GM19468 (cell line): Measurements from ENCODE around the gene KRTAP10-4.
"Not testable (repeated sequence)": the region's sequence is repeated elsewhere in the genome, so short reads cannot be mapped to it uniquely, and the experiment has no call there.

Source experiments
- ATAC-seq: cut with Tn5 transposase; IDR thresholded peaks from one replicate; pipeline ENCODE4 v1.9.1; 2021; ENCODE audit warnings: mild to moderate bottlenecking, moderate library complexity, moderate number of reproducible peaks; ENCODE audit not compliant: unreplicated experiment; ENCODE audit errors: extremely low read depth

The KRTAP10-4 gene

GRCh38 chr21:44533891-44534627, 39.5 kb upstream of the KRTAP10-4 start:
- no peak for ATAC-seq

GRCh38 chr21:44534688-44535087, 38.8 kb upstream of the KRTAP10-4 start:
- no peak for ATAC-seq

DNA sequence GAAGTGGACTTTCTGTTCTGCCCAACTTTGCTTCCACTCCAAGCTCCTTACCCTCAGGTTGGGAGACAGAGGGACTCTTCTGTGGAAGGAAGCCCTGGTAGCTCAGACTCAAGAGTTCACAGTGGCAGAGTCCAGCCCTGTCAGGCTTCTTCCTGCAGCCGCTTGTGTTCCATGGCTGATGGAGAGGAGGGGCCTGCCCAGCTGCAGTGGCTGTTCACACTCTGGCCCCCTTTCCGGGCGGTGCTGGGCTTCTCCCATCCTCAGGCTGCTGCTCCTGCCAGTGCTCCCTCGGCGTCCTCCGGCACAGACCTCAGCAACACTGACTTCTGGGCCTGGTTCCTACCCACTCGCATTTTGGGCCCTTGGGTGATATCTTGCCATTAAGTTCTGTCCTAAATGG, 37.6 kb upstream of the KRTAP10-4 start:
- no peak for ATAC-seq

DNA sequence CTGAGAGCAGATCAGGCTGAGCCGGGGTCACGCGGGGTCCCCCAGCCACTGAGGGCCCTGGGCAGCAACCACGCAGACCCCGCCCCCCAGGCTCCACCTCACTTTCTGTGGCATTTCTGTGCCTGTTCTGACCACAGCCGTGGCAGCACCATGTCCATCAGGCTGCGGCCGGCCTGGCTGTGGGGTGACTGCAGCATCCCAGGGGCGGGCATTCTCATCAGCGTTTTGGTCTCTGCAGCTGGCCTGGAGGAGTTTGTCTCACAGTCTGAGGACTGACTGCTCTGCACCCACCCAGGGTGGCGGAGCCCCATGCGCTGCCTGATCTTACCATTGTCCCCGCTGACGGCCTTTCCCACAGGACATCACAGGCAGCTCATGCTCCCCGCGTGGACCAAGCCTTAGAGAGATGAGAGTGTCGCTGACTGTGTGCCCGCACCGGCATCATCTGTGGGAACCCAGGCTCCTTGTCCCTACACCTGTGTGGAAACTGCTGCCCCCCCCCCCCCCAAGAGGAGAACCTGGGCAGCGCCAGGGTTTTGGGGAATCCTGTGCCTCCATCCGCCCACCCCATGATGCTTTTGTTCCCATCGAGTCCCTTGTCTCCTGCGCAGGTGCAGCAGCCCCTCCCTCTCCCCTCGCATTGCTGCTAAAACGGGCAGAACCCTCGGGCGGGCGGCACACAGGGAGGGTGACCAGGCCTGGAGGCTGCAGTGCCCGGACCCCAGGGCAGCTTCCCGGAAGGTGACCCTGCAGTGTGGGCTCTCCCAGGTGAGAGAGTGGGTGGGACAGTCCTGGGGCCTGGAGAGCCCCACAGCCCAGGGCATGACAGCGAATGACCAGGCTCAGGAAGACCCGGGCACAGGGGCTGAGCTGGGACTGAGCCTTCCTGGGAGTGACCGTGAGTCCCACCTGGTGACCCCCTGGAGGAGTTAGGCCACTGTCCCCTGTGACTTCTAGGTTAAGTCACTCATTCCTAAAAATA, 35.3 kb upstream of the KRTAP10-4 start:
- ATAC-seq = no peak

DNA sequence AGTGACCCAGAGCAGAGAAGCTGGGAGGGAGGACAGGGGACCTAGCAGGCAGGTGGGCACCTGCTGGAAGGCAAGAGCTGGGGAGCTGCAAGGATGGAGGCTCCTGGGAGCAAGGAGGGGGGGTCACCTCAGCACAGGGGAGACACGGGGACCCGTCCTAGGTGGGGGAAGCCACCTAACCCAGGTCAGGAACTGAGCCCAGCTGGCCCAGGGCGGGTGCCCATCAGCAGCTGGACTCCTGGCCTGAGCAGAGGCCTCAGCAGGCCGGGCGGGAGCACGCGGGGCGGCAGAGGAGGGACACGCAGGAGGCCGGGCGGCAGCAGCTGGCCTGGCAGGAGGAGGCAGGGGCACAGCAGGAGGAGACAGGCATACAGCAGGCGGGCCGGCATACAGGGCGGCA, 34.5 kb upstream of the KRTAP10-4 start:
- no peak for ATAC-seq

DNA sequence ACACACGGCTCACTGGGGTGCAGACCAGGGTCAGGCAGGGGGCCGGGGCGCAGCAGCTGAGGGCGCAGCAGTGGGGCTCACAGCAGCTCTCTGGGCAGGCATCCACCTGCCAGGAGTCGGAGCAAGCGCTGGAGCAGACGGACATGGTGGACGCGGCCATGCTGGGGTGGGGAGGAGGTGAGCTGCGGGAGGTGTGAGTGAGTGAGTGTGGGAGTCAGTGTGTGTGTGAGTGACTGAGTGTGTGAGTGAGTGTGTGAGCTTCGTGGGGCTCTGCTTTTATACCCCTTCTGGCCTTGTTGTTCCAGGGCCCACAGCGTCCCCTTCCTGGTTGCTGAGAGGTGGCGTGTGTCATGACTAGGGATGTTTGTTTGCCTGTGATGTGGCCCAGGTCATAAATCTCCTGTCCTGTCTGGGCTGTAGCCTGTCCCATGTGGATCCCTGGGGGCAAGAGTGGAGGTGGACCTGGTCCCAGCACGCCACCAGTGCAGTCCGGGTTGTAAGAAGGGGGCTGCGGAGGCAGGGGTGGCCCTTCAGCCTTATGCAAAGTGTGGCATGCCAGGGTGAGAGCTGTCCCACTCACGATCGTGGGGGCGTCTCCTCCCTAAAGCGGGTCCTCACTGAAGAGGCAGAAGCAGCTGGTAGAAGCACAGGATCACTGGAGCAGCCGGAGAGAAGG, 33.4 kb upstream of the KRTAP10-4 start, which contains the start of gene KRTAP10-1:
TSS of gene KRTAP10-1 (minus strand) at position 205 of the 676 bp plus-strand sequence. CDS start at position 160, 45 bp downstream.
- ATAC-seq = no peak

DNA sequence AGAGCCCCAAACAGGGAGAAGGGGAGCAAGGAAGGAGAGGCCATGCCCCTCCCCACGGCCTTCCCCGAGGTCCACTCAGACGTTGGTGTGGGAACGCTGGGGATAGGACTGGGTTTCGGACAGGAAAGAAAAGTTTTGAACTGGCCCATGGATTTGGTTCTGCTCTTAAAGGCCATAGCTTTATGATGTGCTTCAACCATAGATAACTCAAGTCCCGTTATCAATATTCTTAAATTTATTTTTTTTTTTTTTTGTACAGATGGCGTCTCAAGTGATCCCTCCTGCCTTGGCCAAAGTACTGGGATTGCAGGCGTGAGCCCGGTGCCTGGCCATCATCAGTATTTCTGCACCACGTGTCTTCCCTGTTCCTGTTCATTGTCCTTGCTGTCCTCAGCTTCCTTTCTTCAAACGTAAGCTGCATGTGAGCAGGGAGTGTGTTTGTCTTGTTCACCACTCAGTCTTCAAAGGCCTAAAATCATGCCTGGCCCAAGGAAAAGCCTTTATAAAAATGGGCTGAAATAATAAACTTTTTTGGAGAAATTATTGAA, 32.7 kb upstream of the KRTAP10-4 start:
- ATAC-seq = no peak

GRCh38 chr21:44542716-44543115, 30.8 kb upstream of the KRTAP10-4 start:
- ATAC-seq = no peak

- no peak for ATAC-seq
Observed at GRCh38 chr21:44544566-44544965, 29.0 kb upstream of the KRTAP10-4 start.

GRCh38 chr21:44547656-44548331, 25.7 kb upstream of the KRTAP10-4 start:
- ATAC-seq = no peak

- ATAC-seq = no peak
Observed at GRCh38 chr21:44548381-44548780, 25.1 kb upstream of the KRTAP10-4 start.

GRCh38 chr21:44548922-44549321, 24.6 kb upstream of the KRTAP10-4 start:
- no peak for ATAC-seq

DNA sequence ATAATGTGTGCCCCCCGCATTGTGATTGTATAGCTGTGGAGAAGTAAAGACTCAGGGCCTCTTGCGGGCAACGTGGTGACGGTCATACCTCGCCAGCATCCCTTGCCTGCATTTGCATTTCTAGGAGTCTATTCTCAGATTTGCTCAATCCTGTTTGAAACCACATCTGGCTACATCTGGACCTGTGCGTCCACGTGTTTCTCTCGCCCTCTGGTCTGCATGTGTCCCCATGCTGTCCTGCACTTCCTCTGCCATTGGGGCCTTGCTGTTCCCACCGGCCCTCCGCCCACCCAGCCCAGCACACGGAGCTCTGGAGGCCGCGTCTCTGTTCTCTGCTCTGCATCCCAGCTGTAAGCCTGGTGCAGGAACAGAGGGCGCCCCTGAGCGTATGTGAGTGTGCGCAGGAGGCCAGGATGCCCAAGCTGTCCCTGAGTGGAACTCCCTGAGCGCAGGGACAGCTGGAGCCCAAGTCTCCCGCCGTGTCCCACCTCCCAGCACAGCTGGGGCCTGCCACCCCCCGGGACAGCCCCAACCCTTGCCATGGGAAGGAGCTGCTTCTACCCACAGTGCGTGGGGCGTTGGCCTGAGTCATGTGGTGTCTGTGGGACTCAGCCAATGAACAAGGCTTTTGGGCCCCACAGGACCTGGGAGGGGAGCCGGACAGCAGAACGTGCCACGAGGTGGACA, 23.9 kb upstream of the KRTAP10-4 start:
- ATAC-seq = no peak

DNA sequence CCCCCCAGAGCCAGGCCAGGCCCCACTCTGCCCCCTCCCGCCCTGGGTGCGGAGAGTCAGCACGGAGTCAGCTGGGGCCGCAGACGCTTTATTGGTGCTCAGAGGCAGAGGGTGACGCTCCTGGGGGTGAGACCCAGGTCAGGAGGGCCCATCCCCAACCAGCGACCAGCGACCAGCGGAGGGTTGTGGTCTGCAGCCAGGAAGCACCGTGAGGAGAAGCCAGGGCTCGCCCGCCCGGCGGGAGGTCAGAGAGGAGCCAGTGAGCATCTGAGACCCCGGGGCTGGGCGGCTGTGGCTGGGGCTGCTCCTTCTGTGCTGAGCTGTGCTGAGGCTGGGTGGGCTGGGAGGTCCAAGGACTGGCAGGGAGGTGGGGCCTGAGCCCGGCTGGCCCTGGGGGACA, 23.2 kb upstream of the KRTAP10-4 start:
- ATAC-seq = not testable (repeated sequence)

DNA sequence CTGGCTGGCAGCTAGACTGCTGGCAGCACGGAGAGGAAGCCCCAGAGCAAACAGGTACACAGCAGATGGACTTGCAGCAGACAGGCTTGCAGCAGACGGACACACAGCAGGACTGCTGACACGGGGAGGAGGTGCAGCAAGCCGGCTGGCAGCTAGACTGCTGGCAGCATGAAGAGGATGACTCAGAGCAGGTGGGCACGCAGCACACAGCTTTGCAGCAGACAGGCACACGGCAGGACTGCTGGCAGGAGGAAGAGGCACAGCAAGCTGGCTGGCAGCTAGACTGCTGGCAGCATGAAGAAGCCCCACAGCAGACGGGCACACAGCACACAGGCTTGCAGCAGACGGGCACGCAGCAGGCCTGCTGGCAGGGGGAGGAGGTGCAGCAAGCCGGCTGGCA, 22.7 kb upstream of the KRTAP10-4 start:
- ATAC-seq = no peak

DNA sequence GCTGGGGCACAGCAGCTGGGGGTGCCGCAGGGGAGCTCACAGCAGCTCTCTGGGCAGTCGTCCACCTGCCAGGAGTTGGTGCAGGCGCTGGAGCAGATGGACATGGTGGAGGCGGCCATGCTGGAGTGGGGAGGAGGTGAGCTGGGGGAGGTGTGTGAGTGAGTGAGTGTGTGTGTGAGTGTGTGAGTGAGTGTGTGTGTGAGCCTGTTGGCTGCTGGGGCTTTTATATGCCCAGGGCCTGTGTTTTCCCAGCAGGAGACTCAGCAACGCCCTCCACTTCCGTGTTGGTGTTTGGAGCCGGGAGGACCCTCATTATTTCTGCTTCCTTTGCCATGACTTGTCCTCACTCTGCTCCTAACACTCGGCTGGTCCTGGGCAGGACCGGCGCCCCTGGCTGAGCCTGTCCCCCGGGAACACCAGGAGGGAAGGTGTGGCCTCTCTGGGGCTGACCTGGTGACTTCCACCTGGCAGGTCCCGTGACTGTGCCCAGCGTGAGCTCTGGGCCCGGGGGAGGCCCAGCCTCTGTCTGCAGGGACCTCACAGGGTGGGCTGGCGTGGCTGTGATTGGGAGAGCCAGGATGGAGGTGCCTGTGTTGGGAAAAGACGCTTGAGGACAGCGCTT, 22.1 kb upstream of the KRTAP10-4 start, which contains the start of gene KRTAP10-2:
TSS of gene KRTAP10-2 (minus strand) at position 166 of the 622 bp plus-strand sequence. CDS start at position 119, 47 bp downstream.
- ATAC-seq = no peak

GRCh38 chr21:44552136-44552535, 21.4 kb upstream of the KRTAP10-4 start:
- ATAC-seq = no peak

GRCh38 chr21:44552681-44553080, 20.8 kb upstream of the KRTAP10-4 start:
- ATAC-seq = no peak
